Measurements from ENCODE around the gene PRRT4.

PRRT4 gene

DNA sequence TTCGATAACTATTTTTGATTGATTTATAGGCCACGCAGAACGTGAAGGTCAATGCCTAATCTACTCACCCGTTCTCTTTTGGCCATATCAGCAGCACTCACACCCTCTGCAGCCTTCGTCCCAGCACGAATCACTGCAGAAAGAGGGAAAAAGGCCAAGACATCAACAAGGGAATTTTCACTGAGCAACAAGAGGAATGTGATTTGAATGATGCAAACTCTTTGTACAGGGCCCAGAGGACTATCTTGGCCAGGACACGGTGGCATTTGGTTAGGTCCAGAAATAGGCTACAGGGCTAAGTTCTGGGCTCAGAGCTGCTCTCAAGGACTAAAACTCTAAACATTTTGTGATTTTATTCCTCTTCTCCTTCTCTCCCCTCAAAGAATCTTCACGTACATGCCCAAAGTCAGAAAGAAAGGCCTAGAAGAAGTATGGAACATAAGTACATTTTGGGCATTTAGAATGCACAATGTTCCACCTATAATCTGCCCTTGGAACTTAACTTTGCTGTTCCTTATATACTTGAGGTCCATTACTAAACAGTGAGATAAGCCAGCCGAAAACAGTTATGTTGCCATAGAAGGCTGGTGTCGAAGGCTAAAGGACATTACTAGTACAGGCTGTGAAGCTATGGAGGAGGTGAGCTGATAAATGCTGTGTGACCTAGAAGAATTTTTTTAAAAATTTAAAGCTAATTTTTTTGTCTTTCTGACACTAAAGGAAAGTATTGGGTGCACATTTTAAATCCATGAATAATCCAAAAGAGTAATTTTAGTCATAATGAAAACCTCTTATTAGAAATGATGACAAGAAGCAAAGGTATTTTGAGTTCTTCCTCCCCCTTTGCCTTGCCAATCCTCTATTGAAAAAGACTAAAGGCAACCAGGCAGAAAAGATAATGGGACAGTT lies 37.8 kb downstream of the PRRT4 start:
- no peak for DNase-seq (ENCODE audit: insufficient read length, low spot score)
- FAIRE-seq = no peak
- TF ChIP-seq POLR2A (IDR thresholded peaks at IDR 0.05; ENCODE audit: low read depth, low read length) = no peak

DNA sequence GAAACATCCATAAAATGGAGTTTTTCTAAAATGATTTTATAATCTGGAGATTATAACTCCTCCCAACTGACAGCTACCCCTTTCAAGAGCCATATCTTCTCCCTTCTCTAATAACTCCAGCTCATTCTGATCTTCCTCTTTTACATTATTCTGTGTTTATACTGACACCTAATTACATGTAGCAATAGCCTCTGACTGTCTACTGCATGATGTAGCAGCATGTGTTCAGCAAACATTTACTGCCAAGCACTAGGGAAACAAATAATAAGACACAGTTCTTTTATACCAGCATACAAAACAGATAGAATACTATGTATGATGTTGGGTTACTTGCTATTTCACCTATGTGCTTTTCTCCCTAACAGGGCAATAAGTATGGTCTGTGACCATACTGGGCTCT lies 38.5 kb downstream of the PRRT4 start:
- FAIRE-seq (no peak), DNase-seq (ENCODE audit: insufficient read length, low spot score) (no peak)
- TF ChIP-seq POLR2A (IDR thresholded peaks at IDR 0.05; ENCODE audit: low read depth, low read length) = no peak

- DNase-seq (ENCODE audit: insufficient read length, low spot score) = no peak
- no peak for FAIRE-seq
- no peak for TF ChIP-seq POLR2A (IDR thresholded peaks at IDR 0.05; ENCODE audit: low read depth, low read length)
Measured at GRCh38 chr7:128322040-128322643, 39.3 kb downstream of the PRRT4 start.

DNA sequence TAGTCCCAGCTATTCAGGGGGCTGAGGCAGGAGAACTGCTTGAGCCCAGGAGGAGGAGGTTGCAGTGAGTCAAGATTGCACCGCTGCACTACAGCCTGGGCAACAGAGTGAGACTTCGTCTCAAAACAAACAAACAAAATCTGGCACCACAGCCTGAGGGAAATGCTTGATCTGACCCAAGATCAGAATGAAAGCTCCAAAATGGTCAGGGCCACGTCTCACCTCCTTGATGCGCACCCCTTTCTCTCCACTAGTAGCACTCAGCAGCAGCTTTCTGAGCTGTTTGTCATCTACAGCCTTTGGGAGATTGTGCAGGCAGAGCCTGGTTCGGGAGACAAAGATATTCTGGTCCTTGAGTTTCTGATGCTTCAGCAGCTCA lies 40.5 kb downstream of the PRRT4 start:
- no peak for TF ChIP-seq POLR2A (IDR thresholded peaks at IDR 0.05; ENCODE audit: low read depth, low read length)
- DNase-seq (ENCODE audit: insufficient read length, low spot score) (no peak), FAIRE-seq (no peak)

DNA sequence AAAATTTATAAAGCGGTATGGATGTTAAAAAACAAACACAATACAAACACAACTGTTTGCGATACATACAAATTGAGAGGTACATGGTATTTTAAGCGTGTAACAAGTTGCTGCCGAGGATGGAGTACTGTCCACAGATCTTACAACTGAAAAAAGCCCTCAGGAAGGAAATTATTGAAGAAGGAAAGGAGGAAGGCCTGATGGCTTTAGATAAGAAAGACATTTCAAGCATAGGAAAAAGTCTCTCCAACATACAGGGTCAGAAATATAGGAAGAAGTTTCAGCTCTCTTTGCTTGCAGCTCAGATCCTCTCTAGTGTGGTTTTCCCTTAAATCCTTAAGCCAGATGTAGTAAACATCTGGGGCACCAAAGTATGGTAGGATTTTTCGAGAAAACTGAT lies 42.8 kb downstream of the PRRT4 start:
- FAIRE-seq (no peak), DNase-seq (ENCODE audit: insufficient read length, low spot score) (no peak)
- no peak for TF ChIP-seq POLR2A (IDR thresholded peaks at IDR 0.05; ENCODE audit: low read depth, low read length)

GRCh38 chr7:128311013-128311412 lies 50.5 kb downstream of the PRRT4 start:
- DNase-seq (ENCODE audit: insufficient read length, low spot score) = no peak
- TF ChIP-seq POLR2A (IDR thresholded peaks at IDR 0.05; ENCODE audit: low read depth, low read length) = no peak
- FAIRE-seq = no peak

GRCh38 chr7:128310499-128310898 lies 51.0 kb downstream of the PRRT4 start:
- FAIRE-seq = no peak
- TF ChIP-seq POLR2A (IDR thresholded peaks at IDR 0.05; ENCODE audit: low read depth, low read length) = no peak

GRCh38 chr7:128309976-128310375 lies 51.5 kb downstream of the PRRT4 start:
- no peak for TF ChIP-seq POLR2A (IDR thresholded peaks at IDR 0.05; ENCODE audit: low read depth, low read length)
- no peak for FAIRE-seq
- no peak for DNase-seq (ENCODE audit: insufficient read length, low spot score)

More at GRCh38 chr7:128310499-128310898, 51.0 kb downstream of the PRRT4 start:
- DNase-seq (ENCODE audit: insufficient read length, low spot score) = no peak

GRCh38 chr7:128309124-128309523 lies 52.4 kb downstream of the PRRT4 start:
- DNase-seq (ENCODE audit: insufficient read length, low spot score) = no peak
- no peak for TF ChIP-seq POLR2A (IDR thresholded peaks at IDR 0.05; ENCODE audit: low read depth, low read length)
- no peak for FAIRE-seq

DNA sequence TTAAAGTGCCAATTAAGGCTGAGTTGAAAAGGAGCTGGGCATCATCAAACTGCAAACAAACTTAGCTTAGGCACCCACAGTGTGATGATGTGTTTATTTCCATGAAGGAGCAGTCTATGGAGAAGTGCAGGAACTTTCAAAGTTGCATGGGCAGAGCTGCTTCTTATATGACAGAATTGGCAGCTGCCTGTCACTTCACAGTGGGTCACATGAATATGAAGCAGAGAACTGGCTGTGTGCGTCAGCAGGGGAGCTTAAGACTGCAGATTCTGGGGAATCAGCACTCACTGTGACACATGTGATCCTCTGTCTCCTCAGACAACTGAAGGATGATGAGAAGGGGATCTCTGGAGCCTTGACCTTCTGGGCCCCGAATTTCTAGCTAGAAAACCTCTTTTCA lies 54.4 kb downstream of the PRRT4 start:
- no peak for TF ChIP-seq POLR2A (IDR thresholded peaks at IDR 0.05; ENCODE audit: low read depth, low read length)
- DNase-seq (ENCODE audit: insufficient read length, low spot score) (no peak), FAIRE-seq (no peak)

DNA sequence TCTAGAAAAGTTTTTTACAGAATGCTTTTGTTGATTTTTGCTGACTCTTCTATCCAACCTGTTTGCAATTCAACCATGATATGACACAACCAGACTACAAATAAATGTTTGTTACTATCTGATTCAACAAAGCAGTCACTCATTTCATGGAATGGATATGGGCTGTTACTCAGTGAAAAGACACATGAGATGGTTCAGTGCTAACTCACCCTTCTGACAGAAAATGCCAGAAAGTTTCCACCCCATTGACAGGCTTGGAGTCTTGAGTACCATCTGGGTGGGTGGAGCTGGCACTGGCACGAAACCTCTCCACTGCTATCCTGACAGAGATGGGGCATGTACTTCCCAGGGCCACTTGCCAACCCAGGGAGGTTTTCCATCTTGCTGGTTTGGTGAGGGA lies 57.3 kb downstream of the PRRT4 start:
- DNase-seq (ENCODE audit: insufficient read length, low spot score) = no peak
- no peak for FAIRE-seq

GRCh38 chr7:128303643-128304042 lies 57.8 kb downstream of the PRRT4 start:
- no peak for TF ChIP-seq POLR2A (IDR thresholded peaks at IDR 0.05; ENCODE audit: low read depth, low read length)
- DNase-seq (ENCODE audit: insufficient read length, low spot score) (no peak), FAIRE-seq (no peak)

More for the DNA sequence above, 57.3 kb downstream of the PRRT4 start:
- TF ChIP-seq POLR2A (IDR thresholded peaks at IDR 0.05; ENCODE audit: low read depth, low read length) = no peak

- FAIRE-seq (no peak), DNase-seq (ENCODE audit: insufficient read length, low spot score) (no peak)
- TF ChIP-seq POLR2A (IDR thresholded peaks at IDR 0.05; ENCODE audit: low read depth, low read length) = no peak
Measured at GRCh38 chr7:128303133-128303532, 58.4 kb downstream of the PRRT4 start.

- no peak for TF ChIP-seq POLR2A (IDR thresholded peaks at IDR 0.05; ENCODE audit: low read depth, low read length)
- no peak for FAIRE-seq
- DNase-seq (ENCODE audit: insufficient read length, low spot score) = no peak
Measured at GRCh38 chr7:128302139-128302538, 59.4 kb downstream of the PRRT4 start.

Measured in H54 (cell line).